NOMO-1 treated with DMSO at 0.1 percent for 48 hours (cell line): Measurements from ENCODE around the gene CPLX3.

Experiments used
- DNase-seq: peaks from one replicate; lab custom pipeline; 2025; ENCODE audit not compliant: unreplicated experiment; lab: John Stamatoyannopoulos, UW

Gene CPLX3

DNA sequence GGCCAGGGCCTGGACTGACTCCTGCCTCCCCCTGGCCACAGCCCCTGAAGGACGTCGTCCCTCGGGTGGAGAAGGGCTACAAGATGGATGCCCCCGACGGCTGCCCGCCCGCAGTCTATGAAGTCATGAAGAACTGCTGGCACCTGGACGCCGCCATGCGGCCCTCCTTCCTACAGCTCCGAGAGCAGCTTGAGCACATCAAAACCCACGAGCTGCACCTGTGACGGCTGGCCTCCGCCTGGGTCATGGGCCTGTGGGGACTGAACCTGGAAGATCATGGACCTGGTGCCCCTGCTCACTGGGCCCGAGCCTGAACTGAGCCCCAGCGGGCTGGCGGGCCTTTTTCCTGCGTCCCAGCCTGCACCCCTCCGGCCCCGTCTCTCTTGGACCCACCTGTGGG lies 24.1 kb upstream of the CPLX3 start:
- DNase-seq, result no peak

DNA sequence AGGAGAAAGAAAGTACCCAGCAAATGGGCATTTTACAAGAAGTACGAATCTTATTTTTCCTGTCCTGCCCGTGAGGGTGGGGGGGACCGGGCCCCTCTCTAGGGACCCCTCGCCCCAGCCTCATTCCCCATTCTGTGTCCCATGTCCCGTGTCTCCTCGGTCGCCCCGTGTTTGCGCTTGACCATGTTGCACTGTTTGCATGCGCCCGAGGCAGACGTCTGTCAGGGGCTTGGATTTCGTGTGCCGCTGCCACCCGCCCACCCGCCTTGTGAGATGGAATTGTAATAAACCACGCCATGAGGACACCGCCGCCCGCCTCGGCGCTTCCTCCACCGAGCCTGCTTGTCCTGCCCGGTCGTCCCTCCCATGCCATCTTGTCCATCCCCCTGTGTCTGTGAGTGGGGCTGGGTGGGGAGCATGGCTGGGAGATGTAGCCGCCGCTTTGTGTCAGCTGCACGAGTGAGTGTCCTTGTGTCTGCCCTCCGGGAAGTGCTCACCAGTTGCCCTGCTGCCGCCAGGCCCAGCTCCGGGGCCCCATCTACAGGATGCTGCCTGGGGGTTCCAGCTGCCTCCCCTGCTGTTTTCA lies 23.5 kb upstream of the CPLX3 start:
- no peak for DNase-seq

DNA sequence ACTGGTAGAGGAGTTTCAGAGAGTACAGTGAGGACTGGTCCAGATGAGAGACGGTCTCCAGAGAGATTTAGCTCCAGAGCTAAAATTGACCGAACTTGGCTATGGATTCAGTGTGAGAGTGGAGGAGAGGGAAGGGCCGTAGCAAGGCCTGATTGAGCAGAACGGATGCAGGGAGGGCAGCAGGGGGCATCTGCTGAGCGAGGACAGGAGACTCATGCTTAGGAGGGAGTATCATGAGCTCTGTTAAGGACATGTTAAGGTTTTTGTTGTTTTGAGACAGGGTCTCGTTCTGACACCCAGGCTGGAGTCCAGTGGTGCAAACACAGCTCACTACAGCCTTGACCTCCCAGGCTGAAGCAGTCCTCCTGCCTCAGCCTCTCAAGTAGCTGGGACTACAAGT lies 21.5 kb upstream of the CPLX3 start:
- DNase-seq, result no peak

DNA sequence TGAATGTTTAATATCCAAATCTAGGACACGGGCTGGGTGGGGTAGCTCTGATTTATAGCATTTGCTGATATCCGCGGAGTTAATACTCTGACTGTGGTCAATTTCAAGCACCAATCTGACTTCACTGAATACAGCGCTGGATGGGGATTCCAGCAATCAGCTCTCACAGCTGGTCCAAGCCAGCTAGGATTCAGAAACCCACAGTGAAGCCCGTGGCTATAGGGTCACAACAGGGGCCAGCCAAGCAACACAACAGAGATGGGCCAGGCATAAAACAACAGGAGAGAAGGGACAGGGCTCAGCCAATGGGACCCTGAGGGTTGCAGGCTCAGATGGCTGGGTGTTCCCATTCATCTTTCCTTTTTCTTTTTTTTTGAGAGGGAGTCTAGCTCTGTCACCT lies 19.1 kb upstream of the CPLX3 start:
- no peak for DNase-seq

DNA sequence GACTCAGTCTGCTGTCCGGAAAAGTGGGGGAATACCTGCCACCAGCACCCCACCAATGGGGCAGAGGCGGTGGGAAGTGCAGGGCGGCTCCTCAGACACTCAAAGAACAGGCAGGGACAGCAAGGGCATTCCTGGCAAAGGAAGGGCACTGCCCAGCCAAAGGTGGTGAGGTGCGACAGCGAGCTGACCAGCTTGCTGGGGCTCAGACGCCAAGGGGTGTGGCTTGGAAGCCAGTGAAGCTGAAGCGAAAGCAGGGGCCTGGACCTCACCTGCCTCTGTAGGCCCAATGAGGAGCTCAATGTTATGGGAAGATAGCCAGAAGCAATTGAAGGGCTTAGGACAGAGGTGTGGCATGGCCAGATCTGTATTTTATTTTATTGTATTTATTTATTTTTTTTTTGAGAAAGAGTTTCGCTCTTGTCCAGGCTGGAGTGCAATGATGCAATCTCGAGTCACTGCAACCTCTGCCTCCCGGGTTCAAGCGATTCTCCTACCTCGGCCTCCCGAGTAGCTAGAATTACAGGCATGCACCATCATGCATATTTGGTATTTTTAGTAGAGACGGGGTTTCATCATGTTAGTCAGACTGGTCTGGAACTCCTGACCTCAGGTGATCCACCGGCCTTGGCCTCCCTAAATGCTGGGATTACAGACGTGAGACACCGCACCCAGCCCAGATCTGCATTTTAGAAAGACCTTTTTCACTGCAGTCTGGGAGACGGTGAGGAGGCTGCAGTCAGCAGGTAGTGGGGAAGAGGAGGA lies 18.2 kb upstream of the CPLX3 start:
- no peak for DNase-seq

DNA sequence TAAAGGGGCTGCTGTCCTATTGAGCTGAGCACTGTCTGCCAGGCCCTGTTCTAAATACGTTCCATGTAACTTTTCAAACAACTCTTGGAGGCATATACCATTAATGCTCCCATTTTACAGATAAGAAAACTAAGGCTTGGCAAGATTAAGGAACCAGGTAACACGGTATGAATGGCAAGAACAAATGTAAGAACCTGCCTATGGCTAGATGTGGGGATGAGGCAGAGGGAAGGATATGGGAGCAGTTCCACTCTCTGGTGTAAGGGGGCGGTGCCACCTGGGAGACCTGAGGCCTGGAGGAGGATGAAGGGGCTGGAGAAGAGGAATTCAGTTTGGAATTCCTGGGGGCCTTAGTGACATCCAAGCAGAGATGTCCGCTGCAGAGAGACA lies 17.6 kb upstream of the CPLX3 start:
- no peak for DNase-seq

DNA sequence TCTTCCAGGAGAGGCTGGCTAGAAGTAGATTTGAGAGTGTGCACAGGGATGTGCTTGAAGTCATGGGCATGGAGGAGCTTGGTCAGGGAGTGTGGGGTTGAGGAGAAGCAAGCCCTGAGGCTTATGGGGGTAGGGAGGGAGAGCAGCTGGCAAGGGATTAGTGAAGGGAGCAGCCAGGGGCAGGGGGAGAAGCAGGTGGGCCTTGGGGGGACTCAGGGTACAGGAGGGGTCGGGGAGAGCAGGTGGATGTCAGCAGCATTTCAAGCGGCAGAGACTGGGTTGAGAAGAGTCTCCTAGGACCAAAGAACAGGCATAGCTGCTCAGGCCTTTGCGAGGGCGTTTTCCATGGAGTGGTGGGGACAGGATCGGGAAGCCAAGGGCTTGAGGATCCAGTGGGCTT lies 17.2 kb upstream of the CPLX3 start:
- no peak for DNase-seq

DNA sequence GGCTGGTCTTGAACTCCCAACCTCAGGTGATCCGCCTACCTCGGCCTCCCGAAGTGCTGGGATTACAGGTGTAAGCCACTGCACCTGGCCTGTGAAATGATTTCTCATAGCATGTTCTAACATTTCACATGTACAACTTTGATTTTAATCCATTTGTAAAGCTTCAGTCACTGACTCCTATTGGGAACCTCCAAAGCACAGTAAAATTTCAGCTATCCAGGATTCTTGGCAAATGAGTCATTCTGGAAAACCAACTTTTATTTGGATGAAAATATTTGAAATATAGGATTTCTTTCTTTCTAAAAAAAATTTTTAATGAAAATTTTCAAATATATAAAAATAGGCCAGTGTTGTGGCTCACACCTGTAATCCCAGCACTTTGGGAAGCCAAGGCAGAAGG lies 16.5 kb upstream of the CPLX3 start:
- DNase-seq, result no peak

DNA sequence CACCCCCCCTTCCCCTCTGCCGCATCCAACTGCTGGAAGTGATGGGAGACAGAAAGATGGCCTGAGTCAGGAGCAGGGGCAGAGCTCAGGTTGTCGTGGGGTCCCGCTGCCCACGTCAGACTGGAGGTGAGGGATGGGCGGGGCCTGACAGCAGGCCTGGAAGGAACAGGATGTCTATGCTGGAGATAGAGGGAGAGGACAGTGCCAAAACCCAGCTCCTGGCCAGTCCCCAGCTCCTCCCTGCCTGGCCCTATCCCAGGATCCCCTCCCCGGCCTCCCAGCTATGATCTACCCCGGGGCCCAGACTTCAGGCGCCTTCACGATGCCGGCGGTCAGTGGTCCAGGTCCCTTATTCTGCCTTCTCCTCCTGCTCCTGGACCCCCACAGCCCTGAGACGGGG lies 13.9 kb upstream of the CPLX3 start, which contains the start of gene LMAN1L:
Gene LMAN1L (plus strand): TSS at position 303 of the 400 bp plus-strand sequence. CDS start 20 bp downstream, at position 323.
- DNase-seq, result no peak

DNA sequence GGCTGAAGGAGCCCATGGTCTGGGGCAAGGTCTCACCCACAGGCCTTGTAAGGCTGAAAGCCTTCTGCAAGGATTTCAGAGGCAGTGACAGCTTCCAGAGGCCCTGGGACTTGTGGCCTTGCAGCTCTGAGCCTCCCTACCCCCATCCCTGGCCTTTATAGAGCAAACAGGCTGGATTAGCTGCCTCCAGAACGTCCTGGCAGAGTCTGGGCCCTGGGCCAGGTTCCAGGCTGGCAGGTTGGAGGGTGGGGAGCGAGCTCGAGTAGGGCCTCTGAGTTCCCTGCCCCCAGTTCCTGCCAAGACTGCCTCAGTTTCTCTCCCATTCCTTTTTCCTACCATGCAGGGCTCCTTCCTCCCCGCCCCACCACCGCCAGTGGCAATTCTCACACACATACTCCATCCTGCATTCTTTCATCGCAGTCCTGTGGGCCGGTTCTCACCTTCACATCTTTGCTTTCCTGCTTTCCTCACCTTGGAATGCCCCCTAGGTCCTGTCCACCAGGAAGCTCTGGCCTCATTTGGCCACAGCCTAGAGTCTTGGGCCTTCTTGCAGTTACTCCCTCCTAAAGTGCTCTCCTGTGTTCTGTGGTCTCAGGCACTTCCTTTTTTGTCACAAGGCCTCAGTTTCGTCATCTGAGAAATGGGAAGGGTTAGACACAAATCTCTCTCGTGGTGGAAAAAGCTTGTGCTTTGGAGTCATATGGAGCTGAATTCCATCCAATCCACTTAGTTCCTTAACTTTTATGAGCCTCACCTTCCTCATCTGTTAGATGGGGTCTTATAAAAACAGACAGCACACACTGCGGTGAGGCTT lies 11.1 kb upstream of the CPLX3 start:
- DNase-seq, result no peak

DNA sequence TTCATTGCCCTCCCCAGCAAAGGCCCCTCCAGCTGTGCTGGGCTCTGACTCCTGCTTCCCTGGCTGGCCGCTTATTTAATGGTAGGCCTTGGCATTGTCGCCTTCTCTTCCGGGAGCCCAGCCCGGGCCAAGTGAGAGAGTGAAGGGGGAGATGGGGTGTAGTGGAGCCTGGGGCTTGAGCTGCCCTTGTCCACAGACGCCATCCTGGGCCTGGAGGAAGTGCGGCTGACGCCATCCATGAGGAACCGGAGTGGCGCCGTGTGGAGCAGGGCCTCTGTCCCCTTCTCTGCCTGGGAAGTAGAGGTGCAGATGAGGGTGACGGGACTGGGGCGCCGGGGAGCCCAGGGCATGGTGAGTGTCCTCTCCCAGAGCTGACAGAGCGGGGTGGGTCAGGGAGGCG lies 10.5 kb upstream of the CPLX3 start:
- no peak for DNase-seq

DNA sequence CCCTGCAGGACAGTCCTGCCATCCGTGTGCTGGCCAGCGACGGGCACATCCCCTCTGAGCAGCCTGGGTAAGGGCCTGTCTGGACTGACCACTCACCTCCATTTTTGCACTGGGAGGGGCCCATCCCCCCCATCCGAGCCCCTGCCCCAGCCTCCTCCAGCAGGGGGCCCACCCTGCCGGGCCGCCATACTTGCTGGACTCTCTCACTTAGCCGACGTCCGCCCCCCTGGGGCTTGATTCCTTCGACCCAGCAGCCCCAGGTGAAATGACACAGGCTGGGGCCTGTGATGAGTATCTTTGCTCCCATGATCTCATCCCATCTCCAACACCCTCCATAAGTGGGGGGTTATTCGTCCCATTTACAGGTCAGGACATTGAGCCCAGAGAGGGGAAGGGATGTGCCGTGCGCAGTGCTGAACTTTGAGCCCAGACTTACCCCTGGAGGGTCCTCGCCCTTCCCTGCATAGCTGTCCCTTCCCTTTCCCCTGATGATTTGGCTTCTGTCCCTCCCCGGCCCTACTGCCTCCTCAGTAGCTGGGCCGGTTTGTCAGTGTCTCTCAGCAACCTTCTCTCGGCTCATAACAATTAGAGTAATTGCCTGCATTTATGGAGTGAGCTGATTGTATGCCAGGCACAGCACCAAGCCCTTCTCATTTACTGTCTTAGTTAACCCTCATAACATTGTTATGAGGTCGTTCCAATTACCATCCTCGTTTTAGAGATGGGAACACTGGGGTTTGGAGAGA lies 9.6 kb upstream of the CPLX3 start:
- DNase-seq, result no peak

DNA sequence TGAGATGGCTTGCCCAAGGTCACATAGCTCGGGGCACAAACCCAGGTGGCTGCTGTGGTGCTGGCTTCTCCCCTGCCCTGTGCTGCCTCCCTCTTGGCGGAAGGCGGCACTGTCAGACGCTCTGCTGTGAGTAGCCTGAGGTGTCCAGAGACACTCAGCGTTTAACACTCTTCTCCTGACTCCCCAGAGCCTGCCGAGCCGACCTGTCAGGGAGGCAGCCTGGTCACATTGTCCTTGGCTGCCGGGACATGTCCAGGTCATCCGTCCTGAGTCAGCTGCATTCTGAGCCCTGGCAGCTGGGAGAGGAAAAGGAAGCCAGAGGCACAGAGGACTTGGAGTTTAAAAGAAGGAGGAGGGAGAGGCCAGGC lies 9.1 kb upstream of the CPLX3 start:
- DNase-seq, result no peak

DNA sequence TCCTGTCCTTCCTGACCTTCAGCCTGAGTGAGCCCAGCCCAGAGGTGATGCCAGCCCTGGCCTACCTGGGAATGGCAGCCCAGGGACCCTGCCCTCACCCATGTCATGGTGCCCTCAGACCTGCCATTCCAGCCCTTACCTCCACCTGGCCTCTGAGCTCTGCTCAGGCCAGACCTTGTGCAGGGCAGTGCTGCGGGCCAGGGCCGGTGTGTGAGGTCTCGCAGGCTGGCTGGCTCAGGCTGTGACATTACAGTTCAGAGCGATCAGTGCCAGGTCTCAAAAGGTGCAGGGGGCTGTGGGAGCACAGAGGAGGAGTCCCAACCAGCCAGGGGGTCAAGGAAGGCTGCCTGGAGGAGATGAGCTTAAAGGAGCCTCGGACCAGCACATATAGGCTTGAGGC lies 6.4 kb upstream of the CPLX3 start:
- no peak for DNase-seq

DNA sequence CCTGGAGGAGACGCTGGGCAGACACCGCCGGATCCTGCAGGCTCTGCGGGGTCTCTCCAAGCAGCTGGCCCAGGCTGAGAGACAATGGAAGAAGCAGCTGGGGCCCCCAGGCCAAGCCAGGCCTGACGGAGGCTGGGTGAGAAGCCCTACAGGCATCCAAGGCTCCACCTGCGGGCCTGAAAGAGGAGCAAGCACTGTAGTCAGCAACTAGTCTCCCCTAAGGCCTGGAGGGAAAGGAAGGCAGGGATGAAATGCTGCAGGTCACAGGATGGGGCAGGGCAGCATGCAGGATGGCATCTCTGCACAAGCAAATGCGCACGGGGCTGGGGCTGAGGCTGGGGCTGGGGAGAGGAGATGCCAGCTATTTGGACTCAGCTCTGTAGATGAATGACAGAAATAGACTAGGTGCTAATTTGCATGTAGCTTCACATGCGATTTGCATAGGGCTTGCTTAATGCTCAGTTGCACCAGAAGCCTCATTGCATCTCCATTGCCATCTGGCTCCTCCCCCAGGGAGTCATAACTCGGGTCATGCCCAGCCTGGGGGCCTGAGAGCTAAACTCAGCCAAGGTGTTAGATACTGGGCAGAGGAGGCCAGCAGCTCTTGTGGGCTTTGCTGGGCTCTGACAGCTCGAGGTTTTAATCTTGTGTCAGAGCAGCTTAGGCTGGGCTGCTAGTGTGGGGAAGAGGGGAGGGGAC lies 5.2 kb upstream of the CPLX3 start:
- DNase-seq, result peak; percentile 26

DNA sequence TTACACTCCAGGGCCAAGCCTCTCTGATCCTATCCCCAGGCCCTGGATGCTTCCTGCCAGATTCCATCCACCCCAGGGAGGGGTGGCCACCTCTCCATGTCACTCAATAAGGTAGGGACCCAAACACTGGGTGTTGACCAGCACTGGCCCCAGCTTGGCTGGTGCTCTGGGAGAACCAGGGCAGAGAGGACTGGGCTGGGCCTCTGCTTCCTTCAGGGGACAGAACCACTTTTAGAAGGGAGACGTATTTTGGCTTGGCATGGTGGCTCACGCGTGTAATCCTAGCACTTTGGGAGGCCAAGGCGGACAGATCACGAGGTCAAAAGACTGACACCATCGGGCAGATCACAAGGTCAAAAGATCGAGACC lies 4.7 kb upstream of the CPLX3 start:
- DNase-seq, result no peak

DNA sequence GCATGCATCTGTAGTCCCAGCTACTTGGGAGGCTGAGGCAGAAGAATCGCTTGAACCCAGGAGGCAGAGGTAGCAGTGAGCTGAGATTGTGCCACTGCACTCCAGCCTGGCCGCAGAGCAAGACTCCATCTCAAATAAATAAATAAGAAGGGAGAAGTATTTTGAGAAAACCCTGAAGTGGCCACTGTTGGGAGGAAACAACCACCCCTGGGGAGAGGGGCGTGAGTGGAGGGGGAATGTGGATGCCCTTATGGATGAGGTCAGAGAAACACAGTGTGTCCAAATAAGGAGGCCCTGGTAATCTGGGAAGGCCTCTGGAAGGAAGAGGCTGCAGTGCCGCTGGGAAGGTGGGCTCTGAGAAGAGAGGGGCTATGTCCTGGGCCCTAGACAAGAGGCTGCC lies 4.2 kb upstream of the CPLX3 start:
- DNase-seq, result no peak

DNA sequence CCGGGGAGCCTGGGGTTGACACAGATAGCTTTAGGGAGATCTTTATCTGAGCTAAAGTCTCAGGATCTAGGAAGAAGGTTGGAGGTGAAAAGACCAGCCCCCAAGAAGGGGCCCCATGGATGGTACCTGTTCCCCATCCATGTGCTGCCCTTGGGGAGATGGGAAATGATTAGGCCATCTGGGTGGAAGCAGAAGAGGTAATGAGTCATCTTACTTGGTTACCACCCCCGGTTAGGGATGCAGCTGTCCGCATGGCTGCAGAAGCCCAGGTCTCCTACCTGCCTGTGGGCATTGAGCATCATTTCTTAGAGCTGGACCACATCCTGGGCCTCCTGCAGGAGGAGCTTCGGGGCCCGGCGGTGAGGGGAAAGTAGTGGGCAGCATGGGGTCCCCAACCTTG lies 3.1 kb upstream of the CPLX3 start:
- no peak for DNase-seq

DNA sequence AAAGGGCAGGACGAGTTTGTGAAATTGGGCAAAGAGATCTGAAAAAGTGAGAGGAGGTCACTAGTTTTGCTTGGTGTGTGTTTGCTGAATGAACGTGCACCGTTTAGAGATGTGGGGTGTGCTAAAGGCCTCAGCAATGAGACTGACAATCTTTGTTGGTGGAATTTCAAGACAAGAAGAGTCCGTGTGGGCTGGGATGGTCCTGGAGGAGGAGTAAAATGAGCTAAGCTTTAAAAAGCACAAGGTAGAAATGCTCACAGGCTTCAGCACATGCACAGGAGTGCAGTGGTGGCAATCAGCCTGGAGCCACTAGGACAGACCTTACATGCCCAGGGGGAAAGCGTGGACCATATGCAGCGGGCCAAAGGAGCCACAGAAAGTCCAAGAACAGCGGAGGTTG lies 1.5 kb upstream of the CPLX3 start:
- no peak for DNase-seq

DNA sequence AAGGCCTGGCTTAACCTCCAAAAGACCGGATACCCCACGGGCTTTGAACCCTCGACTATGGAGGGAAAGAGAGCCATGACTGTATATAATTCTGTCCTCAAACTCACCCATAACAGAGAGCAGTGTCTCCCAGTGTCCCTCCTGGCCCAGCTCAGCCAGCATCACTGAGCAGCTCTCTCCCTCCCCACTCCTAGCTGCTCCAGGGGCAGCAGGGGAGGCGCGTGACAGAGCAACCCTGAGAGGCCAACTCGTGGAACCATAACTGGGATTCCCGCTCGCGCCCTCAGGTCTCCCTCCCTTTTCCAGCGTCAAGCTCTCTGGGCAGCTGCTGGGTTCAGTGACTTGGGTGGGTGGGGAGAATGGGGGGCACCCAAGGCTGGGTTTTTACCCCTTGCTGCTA lies 561 bp upstream of the CPLX3 start:
- DNase-seq, result no peak

DNA sequence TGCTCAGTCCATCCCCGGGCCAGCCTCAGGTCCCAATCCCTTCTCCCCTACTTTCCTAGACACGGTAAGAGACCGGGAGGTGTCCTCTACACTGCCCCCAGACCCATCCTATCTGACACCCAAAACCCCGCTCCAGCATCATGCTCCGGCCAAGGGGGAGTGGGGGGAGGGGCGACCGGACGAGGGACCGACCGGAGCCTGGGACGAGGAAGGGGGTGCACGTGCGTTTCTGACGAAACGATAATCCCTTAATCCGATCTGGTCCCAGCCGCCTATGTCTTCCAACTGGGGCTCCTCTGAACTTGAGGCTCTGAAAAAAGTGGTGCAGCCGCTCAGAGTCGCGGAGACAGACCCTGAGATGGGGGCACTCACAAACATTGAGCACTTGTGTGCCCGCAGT lies 494 bp downstream of the CPLX3 start:
- no peak for DNase-seq
